NCI-H82 (cell line): ENCODE results near the gene SLC22A8.
A peak's percentile ranks its signal among the peaks of the same experiment; 100 is the strongest.
"Not testable (repeated sequence)": the region's sequence is repeated elsewhere in the genome, so short reads cannot be mapped to it uniquely, and the experiment has no call there.

Source experiments
- DNase-seq: peaks from one replicate; lab custom pipeline; 2025; lab: John Stamatoyannopoulos, UW

The SLC22A8 gene

GRCh38 chr11:62985041-62985750, 30.4 kb downstream of the SLC22A8 start:
- DNase-seq = no peak

DNA sequence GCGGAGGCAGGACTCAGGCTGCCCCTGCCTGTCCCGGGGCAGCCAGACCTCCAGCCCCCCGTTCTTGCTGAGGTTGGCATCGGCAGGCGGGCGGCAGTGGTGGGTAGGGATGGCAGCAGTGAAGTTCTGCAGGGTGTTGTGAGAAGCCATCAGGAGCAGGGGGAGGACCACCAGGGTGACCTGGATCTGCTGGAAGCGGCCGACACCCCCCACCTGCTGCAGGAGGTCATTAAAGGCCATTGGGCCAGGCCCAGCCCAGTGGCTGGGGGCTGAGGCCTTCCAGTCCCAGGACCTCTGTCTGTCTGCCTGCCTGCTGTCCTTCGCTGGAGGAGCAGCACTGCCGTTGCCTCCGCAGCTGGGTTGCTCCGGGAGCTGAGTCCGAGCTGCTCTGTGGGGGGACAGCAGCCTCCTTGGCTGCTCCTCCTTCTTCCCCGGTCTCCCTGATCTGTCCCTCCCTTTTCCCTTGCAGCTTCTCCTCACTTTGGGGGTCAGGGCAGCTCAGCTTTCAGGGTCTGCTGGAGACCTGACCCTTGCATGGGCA, 31.1 kb downstream of the SLC22A8 start, which contains the start of gene SLC22A6:
TSS of gene SLC22A6 (minus strand) at position 517 of the 541 bp plus-strand sequence. CDS start at position 240, 277 bp downstream.
- no peak for DNase-seq

GRCh38 chr11:62983536-62984199, 32.0 kb downstream of the SLC22A8 start:
- DNase-seq = no peak

DNA sequence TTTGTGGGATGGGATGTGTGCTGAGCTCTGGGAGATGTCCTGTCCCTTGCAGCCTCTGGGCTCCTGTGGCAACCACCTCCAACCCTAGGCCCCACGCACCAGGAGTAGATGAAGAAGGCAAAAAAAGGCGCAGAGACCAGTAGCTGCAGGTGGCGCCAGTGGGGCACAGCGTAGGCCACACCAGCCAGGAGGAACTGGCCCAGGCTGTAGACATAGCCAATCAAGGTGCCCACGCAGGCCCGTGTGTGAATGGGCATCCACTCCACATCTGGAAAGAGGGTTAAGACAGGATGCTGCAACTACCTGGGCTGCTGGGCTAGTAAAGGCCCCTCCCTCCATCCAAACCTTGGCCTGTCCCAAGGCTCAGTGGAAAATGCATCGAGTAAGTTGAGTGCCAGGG, 33.9 kb downstream of the SLC22A8 start:
- DNase-seq = no peak

DNA sequence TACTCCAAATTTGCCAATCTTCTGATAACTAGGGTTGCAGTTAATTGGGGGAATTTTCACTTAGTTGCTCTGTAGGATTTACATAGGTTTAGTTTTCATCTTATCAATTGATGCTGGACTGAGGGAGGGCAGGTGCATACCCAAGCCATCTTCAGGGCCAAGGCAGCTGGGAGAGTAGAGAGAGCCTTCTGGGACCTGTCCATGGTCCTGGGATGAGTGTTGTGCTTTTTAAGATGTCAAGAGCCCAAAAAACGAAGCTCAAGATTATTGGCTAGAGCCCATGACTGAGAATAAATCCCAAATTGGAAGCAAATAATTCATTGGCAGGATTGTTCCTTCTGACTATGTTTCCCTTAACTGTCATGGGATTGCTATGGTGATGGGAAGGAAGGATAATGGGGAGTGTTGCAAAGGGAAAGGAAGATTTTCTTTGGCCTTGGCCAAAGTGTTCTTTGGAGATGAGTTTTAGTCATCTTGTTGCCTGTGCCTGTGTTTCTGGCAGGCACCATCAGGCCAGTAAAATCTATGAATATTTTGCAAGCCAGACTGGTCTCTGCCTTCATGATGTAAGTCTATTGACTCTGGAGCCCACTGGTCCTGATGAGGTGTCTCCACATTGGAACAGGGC, 35.4 kb downstream of the SLC22A8 start:
- DNase-seq = no peak

DNA sequence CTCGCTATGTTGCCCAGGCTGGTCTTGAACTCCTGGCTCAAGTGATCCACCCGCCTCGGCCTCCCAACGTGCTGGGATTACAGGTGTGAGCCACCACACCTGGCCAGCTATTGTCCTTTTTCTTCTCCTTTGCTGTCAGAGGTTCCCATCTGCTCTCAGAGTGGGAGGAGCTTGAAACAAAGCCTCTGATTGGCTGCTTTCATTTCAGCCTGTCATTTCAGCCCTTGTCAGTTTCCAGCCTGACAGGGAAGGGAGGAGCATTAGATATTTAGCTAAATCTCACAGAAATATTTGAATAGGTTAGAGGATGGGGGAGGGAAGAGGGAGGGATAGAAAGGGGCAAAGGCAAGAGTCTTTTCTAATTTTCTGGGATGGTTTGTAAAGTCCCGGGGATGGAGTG, 39.5 kb downstream of the SLC22A8 start:
- peak; percentile 45 for DNase-seq

GRCh38 chr11:62974848-62975522, 40.7 kb downstream of the SLC22A8 start:
- DNase-seq = peak; percentile 85

DNA sequence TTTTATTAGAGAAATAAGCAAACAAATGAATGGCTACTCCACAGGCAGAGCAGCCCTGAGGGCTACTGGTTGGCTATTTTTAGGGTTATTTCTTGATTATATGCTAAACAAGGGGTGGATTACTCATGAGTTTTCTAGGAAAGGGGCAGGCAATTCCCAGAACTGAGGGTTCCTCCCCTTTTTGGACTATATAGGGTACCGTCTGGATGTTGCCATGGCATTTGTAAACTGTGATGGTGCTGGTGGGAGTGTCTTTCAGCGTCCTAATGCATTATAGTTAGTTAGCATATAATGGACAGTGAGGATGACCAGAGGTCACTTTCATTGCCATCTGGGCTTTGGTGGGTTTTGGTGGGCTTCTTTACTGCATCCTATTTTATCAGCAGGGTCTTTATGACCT, 50.1 kb downstream of the SLC22A8 start:
- no peak for DNase-seq

- no peak for DNase-seq
Measured at GRCh38 chr11:62962391-62962790, 53.2 kb downstream of the SLC22A8 start.

- peak; percentile 33 for DNase-seq
Measured at GRCh38 chr11:62961017-62961570, 54.5 kb downstream of the SLC22A8 start.

- DNase-seq = no peak
Measured at GRCh38 chr11:62959422-62959980, 56.1 kb downstream of the SLC22A8 start.

GRCh38 chr11:62958547-62959421, 56.9 kb downstream of the SLC22A8 start:
- DNase-seq = peak; percentile 66

- no peak for DNase-seq
Measured at GRCh38 chr11:62957147-62957546, 58.5 kb downstream of the SLC22A8 start.

DNA sequence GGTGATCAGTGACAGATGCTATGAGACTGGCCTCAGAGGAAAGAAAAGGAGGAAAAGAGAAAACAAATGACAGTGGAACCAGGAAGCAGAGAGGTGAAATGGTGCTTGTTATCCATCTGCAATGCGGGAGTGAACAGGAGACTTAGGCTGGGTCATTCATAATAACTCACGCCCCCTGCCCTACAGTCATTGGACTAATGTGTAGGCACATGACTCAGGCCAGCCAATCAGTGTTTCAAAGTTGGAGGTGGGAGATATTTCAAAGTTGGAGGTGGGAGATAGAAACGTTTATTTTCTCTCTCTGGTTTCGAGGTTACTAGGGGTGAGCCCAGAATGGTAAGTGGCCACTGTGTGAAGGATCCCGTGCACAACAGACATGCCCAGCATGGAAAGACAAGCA, 61.2 kb downstream of the SLC22A8 start:
- DNase-seq = no peak

DNA sequence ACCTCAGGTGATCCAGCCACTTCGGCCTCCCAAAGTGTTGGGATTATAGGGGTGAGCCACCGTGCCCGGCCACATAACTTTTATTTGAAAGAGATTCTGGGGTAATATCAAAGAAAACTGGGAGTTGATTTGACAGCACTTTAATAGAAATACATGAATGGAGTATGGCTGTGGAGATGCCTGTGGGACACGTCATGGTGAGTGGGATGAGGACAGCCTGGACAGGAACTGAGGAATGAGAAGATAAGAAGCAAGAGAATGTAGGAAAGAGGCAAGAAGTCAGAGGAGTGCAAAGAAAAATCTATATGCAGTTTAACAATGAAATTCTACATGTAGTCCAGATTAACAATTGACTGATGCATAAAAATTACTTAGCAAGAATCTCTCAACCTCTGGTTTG, 61.8 kb downstream of the SLC22A8 start:
- DNase-seq = no peak

GRCh38 chr11:62948765-62949320, 66.8 kb downstream of the SLC22A8 start:
- no peak for DNase-seq

DNA sequence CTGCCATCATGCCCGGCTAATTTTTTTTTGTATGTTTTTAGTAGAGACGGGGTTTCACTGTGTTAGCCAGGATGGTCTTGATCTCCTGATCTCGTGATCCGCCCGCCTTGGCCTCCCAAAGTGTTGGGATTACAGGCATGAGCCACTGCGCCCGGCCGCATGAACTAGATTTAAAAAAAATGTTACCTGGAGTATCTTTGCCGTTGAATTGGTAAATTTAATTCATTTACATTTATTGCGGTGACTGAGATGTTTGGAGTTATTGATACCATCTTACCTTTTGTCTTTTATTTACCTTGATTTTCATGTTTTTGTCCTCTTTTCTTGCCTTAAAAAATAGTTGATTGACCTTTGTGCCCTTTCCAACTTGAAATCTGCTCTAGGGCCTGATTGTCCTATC, 70.1 kb downstream of the SLC22A8 start:
- not testable (repeated sequence) for DNase-seq
